Vagina (tissue), 2 donors: ENCODE results near the gene PDE7B. TPM values are rescaled to one million over a fixed set of nuclear protein-coding genes. Genes with fewer than 3 reads are reported as not detected.

Experiments used
- DNase-seq, 2 donors: peaks; one replicate each; pipeline ENCODE4 v3.0.0-alpha.2; 2017; ENCODE audit errors: extremely low spot score in 2 of 2
- H3K27ac ChIP-seq: fragments of 200-600 bp; sonication (generic); one replicate; pipeline ENCODE4 v1.5.1; 2019
- H3K27me3 ChIP-seq: fragments of 200-600 bp; sonication (generic); one replicate; pipeline ENCODE4 v1.5.1; 2019
- H3K36me3 ChIP-seq, 2 donors: fragments of 200-600 bp; sonication (generic); one replicate each; pipeline ENCODE4 v1.5.1; 2017 to 2019
- H3K4me1 ChIP-seq: fragments of 200-600 bp; sonication (generic); one replicate; pipeline ENCODE4 v1.5.1; 2019
- H3K4me3 ChIP-seq, 2 donors: fragments of 200-600 bp; sonication (generic); 1 replicate in 1 of 2; 2 replicates in 1 of 2; pipeline ENCODE4 v1.5.1; 2016 to 2019
- H3K9me3 ChIP-seq: fragments of 200-600 bp; sonication (generic); one replicate; pipeline ENCODE4 v1.5.1; 2019
- POLR2A ChIP-seq, 2 donors: fragments of 450-650 bp; IDR thresholded peaks; one replicate each; pipeline ENCODE4 v1.6.1; 2017; ENCODE audit warnings: antibody characterized with exemption in 2 of 2, mild to moderate bottlenecking in 2 of 2, moderate library complexity in 2 of 2
- POLR2AphosphoS5 ChIP-seq, 2 donors: sonication (generic); formaldehyde crosslinking; IDR thresholded peaks; one replicate each; pipeline ENCODE4 v1.9.0; 2017; ENCODE audit warnings: antibody characterized with exemption in 2 of 2, mild to moderate bottlenecking in 2 of 2, low read depth in 1 of 2; ENCODE audit not compliant: insufficient read depth in 1 of 2
- intact Hi-C: fragments of 100-400 bp; cut with DNase I; formaldehyde crosslinking; loops from one replicate; pipeline ENCODE4 v1.15.1; 2023
- total RNA-seq: library from RNA; depleted of rRNA; stranded (reverse); fragments of >200 nt; gene quantifications from one replicate; pipeline ENCODE4 v1.2.3, GENCODE V29; 2016
- TF ChIP-seq, protein P1 (sequence below), 3 experiments: fragments of 450-650 bp in 2 of 3; fragments of 200-600 bp in 1 of 3; sonication (generic) in 1 of 3; IDR thresholded peaks; one replicate each; pipeline ENCODE4 v1.5.1; 2017 to 2019; ENCODE audit warnings: antibody characterized with exemption in 3 of 3, mild to moderate bottlenecking in 2 of 3, moderate library complexity in 2 of 3

PDE7B gene
- total RNA-seq, 1 donor from 2014 or later = 6.9 TPM

DNA sequence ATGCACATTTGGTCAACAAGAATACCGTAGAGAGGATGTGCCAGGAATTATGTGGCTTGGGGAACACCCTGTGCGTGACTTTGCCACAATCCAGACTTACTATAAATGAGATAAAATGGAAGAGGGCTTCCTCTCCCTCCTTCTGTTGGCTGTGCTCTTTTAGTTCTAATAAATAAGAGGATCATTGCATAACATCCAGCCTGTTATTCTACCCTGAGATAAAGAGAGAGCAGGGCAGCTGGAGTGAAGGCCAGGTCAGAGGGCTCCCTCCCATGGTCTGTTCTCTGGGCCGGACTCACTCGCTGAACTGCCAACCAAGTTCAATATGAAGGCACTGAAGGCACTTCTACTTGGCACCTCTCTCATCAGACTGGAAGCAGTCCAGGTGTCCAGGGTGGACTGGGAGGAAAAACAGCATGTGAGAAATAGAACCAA, 306.9 kb downstream of the PDE7B start:
- peaks cover 0 to 4% of the 10 kb centered on the region in 2 donors for H3K36me3 ChIP-seq

DNA sequence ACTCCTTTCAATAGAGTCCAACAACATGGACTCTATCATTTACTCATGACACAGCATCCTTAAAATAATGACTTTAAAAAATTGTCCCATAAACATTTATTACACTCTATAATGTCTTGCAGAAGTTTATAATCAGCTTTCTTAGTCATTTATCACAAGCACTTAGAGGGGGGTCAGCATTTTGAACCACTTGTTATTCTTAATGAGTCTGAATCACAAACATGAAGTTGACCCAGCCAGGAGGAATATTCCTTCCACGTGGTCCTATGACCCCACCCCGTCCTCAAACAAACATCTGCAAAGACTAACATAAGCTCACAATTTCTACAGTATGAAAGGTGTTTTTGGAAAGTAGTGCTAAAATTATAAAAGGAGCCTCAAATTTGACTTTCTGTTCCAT, 307.5 kb downstream of the PDE7B start:
- Histone ChIP-seq H3K9me3 (no peaks in the 10 kb centered on the region), H3K4me3 (no peak overlapping the region), H3K4me1 (peaks cover 22% of the 10 kb centered on the region), H3K36me3 (peaks cover 0 to 4% of the 10 kb centered on the region in 2 donors), H3K27me3 (no peaks in the 10 kb centered on the region), H3K27ac (peak overlapping the region; percentile 63)
- DNase-seq = no peak
- peak in 1 of 2 donors; percentile 9 for TF ChIP-seq POLR2AphosphoS5 (IDR thresholded peaks at IDR 0.05; ENCODE audit: insufficient read depth in 1 of 2, low read depth in 1 of 2)
- TF ChIP-seq, protein P1, sequence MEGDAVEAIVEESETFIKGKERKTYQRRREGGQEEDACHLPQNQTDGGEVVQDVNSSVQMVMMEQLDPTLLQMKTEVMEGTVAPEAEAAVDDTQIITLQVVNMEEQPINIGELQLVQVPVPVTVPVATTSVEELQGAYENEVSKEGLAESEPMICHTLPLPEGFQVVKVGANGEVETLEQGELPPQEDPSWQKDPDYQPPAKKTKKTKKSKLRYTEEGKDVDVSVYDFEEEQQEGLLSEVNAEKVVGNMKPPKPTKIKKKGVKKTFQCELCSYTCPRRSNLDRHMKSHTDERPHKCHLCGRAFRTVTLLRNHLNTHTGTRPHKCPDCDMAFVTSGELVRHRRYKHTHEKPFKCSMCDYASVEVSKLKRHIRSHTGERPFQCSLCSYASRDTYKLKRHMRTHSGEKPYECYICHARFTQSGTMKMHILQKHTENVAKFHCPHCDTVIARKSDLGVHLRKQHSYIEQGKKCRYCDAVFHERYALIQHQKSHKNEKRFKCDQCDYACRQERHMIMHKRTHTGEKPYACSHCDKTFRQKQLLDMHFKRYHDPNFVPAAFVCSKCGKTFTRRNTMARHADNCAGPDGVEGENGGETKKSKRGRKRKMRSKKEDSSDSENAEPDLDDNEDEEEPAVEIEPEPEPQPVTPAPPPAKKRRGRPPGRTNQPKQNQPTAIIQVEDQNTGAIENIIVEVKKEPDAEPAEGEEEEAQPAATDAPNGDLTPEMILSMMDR (IDR thresholded peaks at IDR 0.05) = no peak
- intact Hi-C loops = no loop called here

More for the DNA sequence above, 306.9 kb downstream of the PDE7B start:
- Histone ChIP-seq H3K4me1 (peaks cover 22% of the 10 kb centered on the region), H3K9me3 (no peaks in the 10 kb centered on the region), H3K4me3 (no peak overlapping the region), H3K27me3 (no peaks in the 10 kb centered on the region), H3K27ac (peak overlapping the region; percentile 63)
- intact Hi-C loops = no loop called here
- TF ChIP-seq POLR2A (IDR thresholded peaks at IDR 0.05) (no peak), POLR2AphosphoS5 (IDR thresholded peaks at IDR 0.05; ENCODE audit: insufficient read depth in 1 of 2, low read depth in 1 of 2) (peak; percentile 21 to 63)
- TF ChIP-seq, protein P1 (IDR thresholded peaks at IDR 0.05) = peak in 1 of 3 experiments; percentile 4
- DNase-seq = no peak

DNA sequence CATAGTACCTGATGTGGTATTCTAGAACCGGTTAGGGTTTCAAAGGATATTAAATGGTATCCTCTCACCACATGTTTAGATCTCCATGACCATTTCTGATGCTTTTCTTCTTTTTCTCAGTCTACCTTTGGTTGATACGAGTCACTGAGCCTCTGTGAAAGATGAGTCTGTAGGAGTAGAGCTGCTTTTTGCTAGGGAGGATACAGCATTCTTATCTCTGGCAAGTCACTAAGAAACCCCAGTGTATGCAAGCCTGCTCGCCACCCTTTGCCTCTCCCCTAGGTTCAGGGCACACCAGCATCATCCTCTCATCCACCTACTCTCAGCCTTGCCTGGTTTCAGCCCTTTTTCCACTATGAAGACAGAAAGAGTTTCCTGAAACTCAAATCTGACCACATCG, 308.7 kb downstream of the PDE7B start:
- no peaks in the 10 kb centered on the region for H3K27me3 ChIP-seq
- TF ChIP-seq, protein P1 (IDR thresholded peaks at IDR 0.05) = no peak
- no peak for TF ChIP-seq POLR2AphosphoS5 (IDR thresholded peaks at IDR 0.05; ENCODE audit: insufficient read depth in 1 of 2, low read depth in 1 of 2)
- TF ChIP-seq POLR2A (IDR thresholded peaks at IDR 0.05) = no peak
- peaks cover 22% of the 10 kb centered on the region for H3K4me1 ChIP-seq
- no peak overlapping the region for H3K27ac ChIP-seq
- intact Hi-C loops = no loop called here
- peaks cover 0 to 4% of the 10 kb centered on the region in 2 donors for H3K36me3 ChIP-seq
- no peaks in the 10 kb centered on the region for H3K9me3 ChIP-seq
- H3K4me3 ChIP-seq = no peak overlapping the region
- no peak for DNase-seq

DNA sequence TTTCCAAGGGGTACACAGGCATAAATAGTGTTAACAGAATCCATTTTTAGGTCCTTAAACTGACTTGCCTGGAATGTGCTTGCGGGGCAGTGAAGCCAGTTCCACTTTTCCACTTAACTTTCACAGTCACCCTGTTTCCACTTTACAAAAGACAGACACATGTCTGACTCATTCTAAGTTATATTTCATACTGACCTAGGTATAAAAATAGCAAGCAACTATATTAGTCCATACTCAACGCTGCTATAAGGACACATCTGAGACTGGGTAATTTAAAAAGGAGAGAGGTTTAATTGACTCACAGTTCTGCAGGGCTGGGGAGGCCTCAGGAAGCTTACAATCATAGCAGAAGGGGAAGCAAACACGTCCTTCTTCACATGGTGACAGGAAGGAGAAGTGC, 310.4 kb downstream of the PDE7B start:
- H3K9me3 ChIP-seq = no peaks in the 10 kb centered on the region
- H3K27me3 ChIP-seq = no peaks in the 10 kb centered on the region
- peaks cover 22% of the 10 kb centered on the region for H3K4me1 ChIP-seq
- no peak overlapping the region for H3K4me3 ChIP-seq
- no peak for DNase-seq
- intact Hi-C loops = no loop called here
- no peak overlapping the region for H3K27ac ChIP-seq
- no peaks in the 10 kb centered on the region for H3K36me3 ChIP-seq
- no peak for TF ChIP-seq POLR2A (IDR thresholded peaks at IDR 0.05)
- TF ChIP-seq POLR2AphosphoS5 (IDR thresholded peaks at IDR 0.05; ENCODE audit: insufficient read depth in 1 of 2, low read depth in 1 of 2) = no peak

DNA sequence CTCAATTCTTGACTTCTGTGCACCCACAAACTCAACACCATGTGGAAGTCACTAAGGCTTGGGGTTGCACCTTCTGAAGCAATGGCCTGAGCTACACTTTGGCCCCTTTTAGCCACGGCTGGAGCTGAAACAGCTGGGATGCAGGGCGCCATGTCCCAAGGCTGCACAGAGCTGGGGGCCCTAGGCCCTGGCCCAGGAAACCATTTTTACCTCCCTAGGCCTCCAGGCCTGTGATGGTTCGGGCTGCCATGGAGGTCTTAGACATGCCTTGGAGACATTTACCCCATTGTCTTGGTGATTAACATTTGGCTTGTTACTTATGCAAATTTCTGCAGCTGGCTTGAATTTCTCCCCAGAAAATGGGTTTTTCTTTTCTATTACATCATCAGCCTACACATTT, 311.8 kb downstream of the PDE7B start:
- H3K4me3 ChIP-seq = no peak overlapping the region
- TF ChIP-seq, protein P1 (IDR thresholded peaks at IDR 0.05) = no peak
- TF ChIP-seq POLR2AphosphoS5 (IDR thresholded peaks at IDR 0.05; ENCODE audit: insufficient read depth in 1 of 2, low read depth in 1 of 2) = no peak
- TF ChIP-seq POLR2A (IDR thresholded peaks at IDR 0.05) = no peak
- no peak for DNase-seq
- H3K27me3 ChIP-seq = no peaks in the 10 kb centered on the region
- H3K36me3 ChIP-seq = no peaks in the 10 kb centered on the region
- intact Hi-C loops = no loop called here
- H3K27ac ChIP-seq = no peak overlapping the region
- H3K4me1 ChIP-seq = peaks cover 12% of the 10 kb centered on the region
- H3K9me3 ChIP-seq = no peaks in the 10 kb centered on the region
